ENCODE data around the gene DLEC1. TPM values are rescaled to one million over a fixed set of nuclear protein-coding genes. Genes with fewer than 3 reads are reported as not detected.

Gene DLEC1
- total and polyA plus RNA-seq, 9 of the 15 experiments (the other 6 are each of a cell fraction or from before 2014, with no cell fraction given) = 0.07 to 0.08 TPM; not detected in 7

GRCh38 chr3:38046027-38046426 lies 7.0 kb downstream of the DLEC1 start:
- Histone ChIP-seq H3K9me1 (ENCODE audit: control insufficient read depth, insufficient read depth, low read length) (no peaks in the 10 kb centered on the region), H3K4me1 (replicated peaks in 1 of 2; ENCODE audit: control insufficient read depth in 2 of 2, insufficient read depth in 2 of 2, low read length in 2 of 2) (peaks cover 0 to under 1% of the 10 kb centered on the region in 2 experiments; a peak in 1 of 5 replicates), H2AFZ (ENCODE audit: low read depth, low read length) (no peak overlapping the region), H3K4me2 (ENCODE audit: insufficient read depth, low read length) (no peak overlapping the region), H3K79me2 (ENCODE audit: control insufficient read depth, insufficient read depth, low read length) (no peaks in the 10 kb centered on the region), H3K27me3 (ENCODE audit: control insufficient read depth in 2 of 2, insufficient read depth in 2 of 2, low read length in 2 of 2) (peaks cover 29 to 38% of the 10 kb centered on the region in 2 experiments; a peak in 4 of 5 replicates), H3K9ac (ENCODE audit: insufficient read depth in 1 of 2, low read depth in 2 of 2, low read length in 2 of 2) (no peak overlapping the region), H3K27ac (ENCODE audit: extremely low read depth, low read depth, low read length) (no peak overlapping the region), H4K20me1 (replicated peaks; ENCODE audit: control insufficient read depth, insufficient read depth, low read length) (no peaks in the 10 kb centered on the region), H3K36me3 (ENCODE audit: control insufficient read depth, insufficient read depth, low read length) (no peaks in the 10 kb centered on the region), H3K4me3 (no peak overlapping the region), H3K9me3 (replicated peaks; ENCODE audit: control insufficient read depth, insufficient read depth, low read depth, low read length) (no peaks in the 10 kb centered on the region)
- WGBS (ENCODE audit: insufficient coverage, low coverage, missing lambda C conversion rate) = 5% methylated on average over 4 of the region's 4 CpGs
- POLR2A ChIA-PET = interaction anchor here (1.2 kb wide), 1 partner anchor 11 kb away, joined by 3 read pairs; no protein-coding TSS in a partner anchor
- no peak for DNase-seq (ENCODE audit: extremely low read depth in 1 of 4, low spot score in 3 of 4)
- intact Hi-C loops (cut with micrococcal nuclease) = no loop called here
- in situ Hi-C loops (cut with MboI) = no loop called here
- FAIRE-seq = no peak
- no TSS peak for BruUV-seq (replicated peaks)
- no peak for ATAC-seq
- CTCF ChIA-PET (ENCODE audit: low intra/inter-chr PET ratio) = no interaction called here
- TF ChIP-seq FOXJ3 (CRISPR knock-in tag; IDR thresholded peaks at IDR 0.05) (no peak), KDM2B (CRISPR knock-in tag; IDR thresholded peaks at IDR 0.05) (no peak), MAZ (CRISPR knock-in tag; conservative IDR thresholded peaks at IDR 0.05 in 1 of 2, IDR thresholded peaks at IDR 0.05 in 1 of 2) (no peak)

DNA sequence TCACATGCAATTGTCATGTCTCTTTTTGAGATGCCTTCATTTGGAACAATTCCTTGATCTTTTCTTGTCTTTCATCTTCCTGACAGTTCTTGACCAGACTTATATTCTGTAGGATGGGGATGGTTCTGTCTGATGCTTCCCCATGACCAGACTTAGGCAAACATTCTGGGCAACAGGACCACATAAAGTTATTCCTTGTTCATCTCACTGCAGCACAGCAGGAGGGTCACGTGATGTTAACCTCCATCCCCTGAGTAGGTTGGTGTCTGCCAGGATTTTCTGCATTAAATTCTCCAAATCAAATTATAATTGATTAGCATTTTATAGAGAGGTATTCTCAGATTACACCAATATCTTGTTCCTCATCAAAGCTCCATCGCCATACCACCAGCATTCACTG lies 7.8 kb downstream of the DLEC1 start:
- intact Hi-C loops (cut with micrococcal nuclease) = no loop called here
- ATAC-seq (no peak), DNase-seq (ENCODE audit: extremely low read depth in 1 of 4, low spot score in 3 of 4) (no peak), FAIRE-seq (no peak)
- Histone ChIP-seq H3K4me2 (ENCODE audit: insufficient read depth, low read length) (no peak overlapping the region), H3K4me1 (replicated peaks in 1 of 2; ENCODE audit: control insufficient read depth in 2 of 2, insufficient read depth in 2 of 2, low read length in 2 of 2) (peaks cover 0 to 3% of the 10 kb centered on the region in 2 experiments; a peak in 1 of 5 replicates), H3K27me3 (ENCODE audit: control insufficient read depth in 2 of 2, insufficient read depth in 2 of 2, low read length in 2 of 2) (peaks cover 33 to 46% of the 10 kb centered on the region in 2 experiments; a peak in 4 of 5 replicates), H3K4me3 (no peak overlapping the region), H2AFZ (ENCODE audit: low read depth, low read length) (no peak overlapping the region), H3K79me2 (ENCODE audit: control insufficient read depth, insufficient read depth, low read length) (no peaks in the 10 kb centered on the region), H3K9ac (ENCODE audit: insufficient read depth in 1 of 2, low read depth in 2 of 2, low read length in 2 of 2) (no peak overlapping the region), H3K36me3 (ENCODE audit: control insufficient read depth, insufficient read depth, low read length) (no peaks in the 10 kb centered on the region), H3K9me3 (replicated peaks; ENCODE audit: control insufficient read depth, insufficient read depth, low read depth, low read length) (no peaks in the 10 kb centered on the region), H3K27ac (ENCODE audit: extremely low read depth, low read depth, low read length) (no peak overlapping the region), H4K20me1 (replicated peaks; ENCODE audit: control insufficient read depth, insufficient read depth, low read length) (no peaks in the 10 kb centered on the region), H3K9me1 (ENCODE audit: control insufficient read depth, insufficient read depth, low read length) (no peaks in the 10 kb centered on the region)
- POLR2A ChIA-PET = no interaction called here
- BruUV-seq (replicated peaks) = no TSS peak
- CTCF ChIA-PET (ENCODE audit: low intra/inter-chr PET ratio) = no interaction called here
- 0% methylated on average over 2 of the region's 2 CpGs for WGBS (ENCODE audit: insufficient coverage, low coverage, missing lambda C conversion rate)
- in situ Hi-C loops (cut with MboI) = no loop called here
- peak; percentile 73; the same call in 1 of the 2 replicates for TF ChIP-seq TOE1 (IDR thresholded peaks at IDR 0.05; ENCODE audit: borderline replicate concordance)
- no peak for TF ChIP-seq TOE1 (CRISPR knock-in tag; IDR thresholded peaks at IDR 0.05; ENCODE audit: borderline replicate concordance, low read depth)
- TF ChIP-seq POLR2A (conservative IDR thresholded peaks at IDR 0.05) = no peak
- TF ChIP-seq, protein P1, sequence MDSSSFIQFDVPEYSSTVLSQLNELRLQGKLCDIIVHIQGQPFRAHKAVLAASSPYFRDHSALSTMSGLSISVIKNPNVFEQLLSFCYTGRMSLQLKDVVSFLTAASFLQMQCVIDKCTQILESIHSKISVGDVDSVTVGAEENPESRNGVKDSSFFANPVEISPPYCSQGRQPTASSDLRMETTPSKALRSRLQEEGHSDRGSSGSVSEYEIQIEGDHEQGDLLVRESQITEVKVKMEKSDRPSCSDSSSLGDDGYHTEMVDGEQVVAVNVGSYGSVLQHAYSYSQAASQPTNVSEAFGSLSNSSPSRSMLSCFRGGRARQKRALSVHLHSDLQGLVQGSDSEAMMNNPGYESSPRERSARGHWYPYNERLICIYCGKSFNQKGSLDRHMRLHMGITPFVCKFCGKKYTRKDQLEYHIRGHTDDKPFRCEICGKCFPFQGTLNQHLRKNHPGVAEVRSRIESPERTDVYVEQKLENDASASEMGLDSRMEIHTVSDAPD (CRISPR knock-in tag; IDR thresholded peaks at IDR 0.05) = no peak
- peak; percentile 94 for TF ChIP-seq TFE3 (CRISPR knock-in tag; IDR thresholded peaks at IDR 0.05)
- TF ChIP-seq, protein P2, sequence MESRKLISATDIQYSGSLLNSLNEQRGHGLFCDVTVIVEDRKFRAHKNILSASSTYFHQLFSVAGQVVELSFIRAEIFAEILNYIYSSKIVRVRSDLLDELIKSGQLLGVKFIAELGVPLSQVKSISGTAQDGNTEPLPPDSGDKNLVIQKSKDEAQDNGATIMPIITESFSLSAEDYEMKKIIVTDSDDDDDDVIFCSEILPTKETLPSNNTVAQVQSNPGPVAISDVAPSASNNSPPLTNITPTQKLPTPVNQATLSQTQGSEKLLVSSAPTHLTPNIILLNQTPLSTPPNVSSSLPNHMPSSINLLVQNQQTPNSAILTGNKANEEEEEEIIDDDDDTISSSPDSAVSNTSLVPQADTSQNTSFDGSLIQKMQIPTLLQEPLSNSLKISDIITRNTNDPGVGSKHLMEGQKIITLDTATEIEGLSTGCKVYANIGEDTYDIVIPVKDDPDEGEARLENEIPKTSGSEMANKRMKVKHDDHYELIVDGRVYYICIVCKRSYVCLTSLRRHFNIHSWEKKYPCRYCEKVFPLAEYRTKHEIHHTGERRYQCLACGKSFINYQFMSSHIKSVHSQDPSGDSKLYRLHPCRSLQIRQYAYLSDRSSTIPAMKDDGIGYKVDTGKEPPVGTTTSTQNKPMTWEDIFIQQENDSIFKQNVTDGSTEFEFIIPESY (CRISPR knock-in tag; IDR thresholded peaks at IDR 0.05) = no peak
- TF ChIP-seq RAD51 (IDR thresholded peaks at IDR 0.05; ENCODE audit: borderline replicate concordance, low read depth) = peak; percentile 79
